Measurements from ENCODE around the gene GSDMA. TPM values are rescaled to one million over a fixed set of nuclear protein-coding genes. Genes with fewer than 3 reads are reported as not detected.

GSDMA gene
- total and polyA plus RNA-seq, 12 donors = 0.14 to 2.2 (median 1.3) TPM; not detected in 5

GRCh38 chr17:39923230-39923629 is 39.6 kb upstream of the GSDMA start:
- H3K27me3 ChIP-seq = no peaks in the 10 kb centered on the region
- no peak overlapping the region for H3K4me3 ChIP-seq
- H3K9me3 ChIP-seq (replicated peaks in 1 of 3) = no peaks in the 10 kb centered on the region
- WGBS, 4 donors = 85 to 96% (median 94%) methylated on average over 5 to 6 of the region's 6 CpGs
- TF ChIP-seq POLR2A (IDR thresholded peaks at IDR 0.05) (no peak), CTCF (IDR thresholded peaks at IDR 0.05) (no peak)
- H3K4me1 ChIP-seq (replicated peaks in 1 of 2) = peaks cover 12 to 20% of the 10 kb centered on the region in 2 donors
- peaks cover 0 to 29% of the 10 kb centered on the region in 2 donors for H3K36me3 ChIP-seq (replicated peaks in 1 of 2)
- no peak overlapping the region for H3K27ac ChIP-seq
- intact Hi-C loops (cut with DNase I) = no loop called here
- DNase-seq = no peak

- H3K4me3 ChIP-seq = no peak overlapping the region
- no peaks in the 10 kb centered on the region for H3K27me3 ChIP-seq
- 78 to 87% (median 81%) methylated on average over 9 to 17 of the region's 17 CpGs for WGBS, 4 donors
- peaks cover 0 to 29% of the 10 kb centered on the region in 2 donors for H3K36me3 ChIP-seq (replicated peaks in 1 of 2)
- TF ChIP-seq CTCF (IDR thresholded peaks at IDR 0.05) = no peak
- no peak for TF ChIP-seq POLR2A (IDR thresholded peaks at IDR 0.05)
- no peaks in the 10 kb centered on the region for H3K9me3 ChIP-seq (replicated peaks in 1 of 3)
- H3K27ac ChIP-seq = no peak overlapping the region
- peaks cover 19 to 29% of the 10 kb centered on the region in 2 donors for H3K4me1 ChIP-seq (replicated peaks in 1 of 2)
- DNase-seq = no peak
- intact Hi-C loops (cut with DNase I) = no loop called here
Measured at GRCh38 chr17:39923836-39924690, 38.7 kb upstream of the GSDMA start.

GRCh38 chr17:39924691-39925055 is 38.1 kb upstream of the GSDMA start:
- H3K9me3 ChIP-seq (replicated peaks in 1 of 3) = no peaks in the 10 kb centered on the region
- peaks cover 19 to 35% of the 10 kb centered on the region in 2 donors for H3K4me1 ChIP-seq (replicated peaks in 1 of 2)
- no peak for DNase-seq
- H3K27me3 ChIP-seq = no peaks in the 10 kb centered on the region
- H3K27ac ChIP-seq = peak overlapping the region in 1 of 5 donors; percentile 28
- TF ChIP-seq POLR2A (IDR thresholded peaks at IDR 0.05) (no peak), CTCF (IDR thresholded peaks at IDR 0.05) (no peak)
- intact Hi-C loops (cut with DNase I) = no loop called here
- peaks cover 0 to 29% of the 10 kb centered on the region in 2 donors for H3K36me3 ChIP-seq (replicated peaks in 1 of 2)
- no peak overlapping the region for H3K4me3 ChIP-seq
- WGBS, 4 donors = 68 to 96% (median 84%) methylated on average over 3 of the region's 3 CpGs

- Histone ChIP-seq H3K9me3 (replicated peaks in 1 of 3) (no peaks in the 10 kb centered on the region), H3K4me3 (no peak overlapping the region), H3K4me1 (replicated peaks in 1 of 2) (peaks cover 19 to 38% of the 10 kb centered on the region in 2 donors), H3K27ac (no peak overlapping the region), H3K27me3 (no peaks in the 10 kb centered on the region), H3K36me3 (replicated peaks in 1 of 2) (peaks cover 0 to 29% of the 10 kb centered on the region in 2 donors)
- WGBS, 4 donors = 78 to 86% (median 83%) methylated on average over 8 to 11 of the region's 11 CpGs
- intact Hi-C loops (cut with DNase I) = no loop called here
- TF ChIP-seq CTCF (IDR thresholded peaks at IDR 0.05) (no peak), POLR2A (IDR thresholded peaks at IDR 0.05) (no peak)
- DNase-seq = no peak
Measured at GRCh38 chr17:39925282-39926134, 37.3 kb upstream of the GSDMA start.
